ENCODE results near the gene VCP.

VCP gene

GRCh38 chr9:35110327-35110761 is 37.9 kb upstream of the VCP start:
- FAIRE-seq (no peak), DNase-seq (ENCODE audit: insufficient read length) (no peak)
- TF ChIP-seq POLR2AphosphoS5 (IDR thresholded peaks at IDR 0.05; ENCODE audit: low read depth, low read length) = no peak
- no peak for TF ChIP-seq POLR2A (IDR thresholded peaks at IDR 0.05; ENCODE audit: low read depth, low read length)
- TF ChIP-seq TAF1 (IDR thresholded peaks at IDR 0.05; ENCODE audit: borderline replicate concordance, low read depth, low read length) = no peak

GRCh38 chr9:35108946-35109575 is 36.6 kb upstream of the VCP start:
- FAIRE-seq = no peak
- no peak for TF ChIP-seq TAF1 (IDR thresholded peaks at IDR 0.05; ENCODE audit: borderline replicate concordance, low read depth, low read length)
- TF ChIP-seq POLR2A (IDR thresholded peaks at IDR 0.05; ENCODE audit: low read depth, low read length) = no peak
- no peak for TF ChIP-seq POLR2AphosphoS5 (IDR thresholded peaks at IDR 0.05; ENCODE audit: low read depth, low read length)
- DNase-seq (ENCODE audit: insufficient read length) = no peak

DNA sequence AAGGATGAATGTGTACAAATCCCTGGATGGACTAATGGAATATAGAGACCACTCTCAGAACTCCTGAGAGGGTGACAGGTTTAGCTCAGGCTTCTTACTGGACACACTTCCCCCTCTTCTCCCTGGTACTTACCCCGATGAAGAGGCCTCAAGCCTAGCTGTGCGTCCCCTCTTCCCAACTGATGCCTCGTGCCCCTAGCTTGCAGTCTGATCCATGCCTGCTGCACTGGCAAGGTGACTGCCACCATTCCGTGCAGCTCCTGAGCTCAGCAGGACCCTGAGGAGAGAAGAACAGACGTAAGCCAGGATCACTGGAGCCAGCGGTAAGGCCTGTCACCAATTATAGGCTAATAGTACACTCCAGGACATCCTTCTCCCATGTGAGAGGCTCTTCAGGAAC is 36.0 kb upstream of the VCP start:
- TF ChIP-seq POLR2A (IDR thresholded peaks at IDR 0.05; ENCODE audit: low read depth, low read length) = no peak
- TF ChIP-seq POLR2AphosphoS5 (IDR thresholded peaks at IDR 0.05; ENCODE audit: low read depth, low read length) = no peak
- no peak for TF ChIP-seq TAF1 (IDR thresholded peaks at IDR 0.05; ENCODE audit: borderline replicate concordance, low read depth, low read length)
- DNase-seq (ENCODE audit: insufficient read length) (no peak), FAIRE-seq (no peak)

DNA sequence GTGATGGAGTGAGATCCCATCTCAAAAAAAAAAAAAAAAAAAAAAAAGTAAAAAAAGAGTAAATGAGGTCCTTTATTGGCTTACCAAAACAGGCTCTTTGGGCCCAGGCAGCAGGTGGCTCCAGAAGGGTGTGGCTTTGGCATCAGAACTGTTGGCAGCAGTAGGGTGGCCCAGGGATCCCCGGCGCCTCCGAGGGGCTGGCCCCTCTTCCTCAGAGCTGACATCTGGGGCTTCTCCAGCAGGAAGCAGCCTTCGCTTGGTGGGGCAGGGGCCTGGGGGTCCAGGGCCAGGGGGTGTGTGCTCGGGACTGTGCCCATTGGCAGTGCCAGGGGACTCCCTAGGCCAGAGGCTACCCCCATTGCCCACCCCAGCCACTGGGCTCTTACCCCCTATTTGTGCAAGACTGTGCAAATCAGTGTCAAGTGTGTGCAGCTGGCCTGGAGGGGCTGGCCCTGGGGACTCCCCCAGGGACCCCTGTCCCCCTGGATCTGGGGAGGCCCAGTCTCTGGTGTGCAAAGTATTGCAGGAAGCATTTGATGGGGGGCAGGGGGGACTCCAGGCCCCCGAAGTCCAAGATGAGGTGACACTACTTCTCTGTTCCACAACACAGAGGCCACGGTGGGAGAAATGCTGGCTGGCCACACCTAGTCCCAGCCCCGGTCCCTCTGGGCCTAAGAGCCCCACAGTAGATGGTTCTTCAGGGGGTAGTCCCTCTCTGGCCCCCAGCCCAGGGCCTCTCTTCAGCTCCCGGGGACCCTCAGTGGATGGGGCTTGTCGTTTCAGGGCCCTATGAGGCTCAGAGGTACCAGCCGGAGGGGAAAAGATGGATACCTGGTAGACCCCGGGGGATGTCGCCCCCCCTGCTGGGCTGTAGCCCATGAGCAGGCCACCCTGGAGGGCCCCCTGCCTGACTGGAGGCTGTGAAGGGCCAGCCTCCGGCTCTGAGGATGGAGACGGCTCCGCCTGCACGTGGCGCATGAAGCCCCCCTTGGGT is 35.2 kb upstream of the VCP start:
- no peak for TF ChIP-seq TAF1 (IDR thresholded peaks at IDR 0.05; ENCODE audit: borderline replicate concordance, low read depth, low read length)
- TF ChIP-seq POLR2AphosphoS5 (IDR thresholded peaks at IDR 0.05; ENCODE audit: low read depth, low read length) = no peak
- no peak for TF ChIP-seq POLR2A (IDR thresholded peaks at IDR 0.05; ENCODE audit: low read depth, low read length)
- DNase-seq (ENCODE audit: insufficient read length) = no peak
- no peak for FAIRE-seq

DNA sequence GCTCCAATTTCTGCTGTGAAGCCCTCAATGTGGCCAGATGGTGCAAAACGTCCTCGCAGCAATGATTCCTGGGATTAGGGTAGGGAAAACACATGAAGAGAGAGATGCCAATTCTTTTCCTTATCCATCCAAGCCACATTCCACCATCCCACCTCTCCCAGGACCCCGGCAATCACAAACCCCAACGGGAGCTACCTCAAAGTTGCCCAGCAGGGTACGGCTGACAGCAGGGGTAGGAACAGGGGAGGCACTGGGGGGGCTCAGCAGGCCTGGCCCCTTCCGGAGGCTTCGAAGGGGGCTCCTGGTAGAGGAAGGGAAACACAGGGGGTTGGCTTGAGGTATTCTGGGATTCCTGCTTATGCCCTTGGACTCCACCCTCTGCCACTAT is 33.9 kb upstream of the VCP start:
- no peak for TF ChIP-seq POLR2AphosphoS5 (IDR thresholded peaks at IDR 0.05; ENCODE audit: low read depth, low read length)
- TF ChIP-seq TAF1 (IDR thresholded peaks at IDR 0.05; ENCODE audit: borderline replicate concordance, low read depth, low read length) = no peak
- TF ChIP-seq POLR2A (IDR thresholded peaks at IDR 0.05; ENCODE audit: low read depth, low read length) = no peak
- FAIRE-seq = no peak
- DNase-seq (ENCODE audit: insufficient read length) = no peak

DNA sequence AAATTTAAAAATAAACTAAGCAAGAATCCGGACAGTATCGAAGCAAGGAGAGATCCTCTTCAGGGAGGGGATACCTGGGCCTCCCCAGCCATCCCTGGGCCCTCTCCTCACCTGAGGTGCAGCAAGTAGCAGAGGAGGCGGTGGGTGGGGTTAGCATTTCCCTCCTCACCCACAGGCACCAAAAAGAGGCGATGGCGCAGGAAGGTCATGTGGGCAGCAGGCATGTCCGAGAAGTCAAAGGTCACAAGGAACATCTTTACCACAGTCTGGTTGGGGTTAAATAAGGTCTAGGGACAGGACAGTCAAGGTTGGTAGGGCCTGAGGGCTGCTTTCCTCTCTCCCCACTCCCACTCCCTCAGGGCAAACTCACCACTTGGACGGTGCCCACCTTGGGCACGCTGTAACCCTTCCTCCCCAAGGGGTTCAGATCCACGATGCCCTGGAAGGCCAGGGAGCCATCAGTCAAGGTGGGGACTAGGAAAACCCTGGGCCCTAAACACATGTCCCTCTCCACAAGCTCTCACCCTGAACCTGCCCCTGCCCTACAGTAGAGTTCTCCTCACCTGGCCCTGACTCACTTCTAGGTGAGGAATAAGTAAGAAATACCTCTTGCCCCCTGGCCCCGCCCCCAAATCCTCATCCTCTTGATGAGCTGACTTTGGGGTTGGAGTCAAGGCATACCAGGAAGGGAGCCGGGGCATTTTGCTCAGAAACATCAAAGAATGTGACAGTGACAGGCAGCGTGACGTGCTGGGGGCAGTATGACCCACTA is 33.3 kb upstream of the VCP start:
- TF ChIP-seq TAF1 (IDR thresholded peaks at IDR 0.05; ENCODE audit: borderline replicate concordance, low read depth, low read length) (no peak), POLR2A (IDR thresholded peaks at IDR 0.05; ENCODE audit: low read depth, low read length) (no peak), POLR2AphosphoS5 (IDR thresholded peaks at IDR 0.05; ENCODE audit: low read depth, low read length) (no peak)
- FAIRE-seq (no peak), DNase-seq (ENCODE audit: insufficient read length) (no peak)

- FAIRE-seq (no peak), DNase-seq (ENCODE audit: insufficient read length) (no peak)
Observed at GRCh38 chr9:35105126-35105525, 32.7 kb upstream of the VCP start.

GRCh38 chr9:35104586-35104985 is 32.2 kb upstream of the VCP start:
- DNase-seq (ENCODE audit: insufficient read length) = no peak
- TF ChIP-seq POLR2A (IDR thresholded peaks at IDR 0.05; ENCODE audit: low read depth, low read length) (no peak), TAF1 (IDR thresholded peaks at IDR 0.05; ENCODE audit: borderline replicate concordance, low read depth, low read length) (no peak), POLR2AphosphoS5 (IDR thresholded peaks at IDR 0.05; ENCODE audit: low read depth, low read length) (no peak)
- no peak for FAIRE-seq

More at GRCh38 chr9:35105126-35105525, 32.7 kb upstream of the VCP start:
- no peak for TF ChIP-seq POLR2AphosphoS5 (IDR thresholded peaks at IDR 0.05; ENCODE audit: low read depth, low read length)
- no peak for TF ChIP-seq TAF1 (IDR thresholded peaks at IDR 0.05; ENCODE audit: borderline replicate concordance, low read depth, low read length)
- TF ChIP-seq POLR2A (IDR thresholded peaks at IDR 0.05; ENCODE audit: low read depth, low read length) = no peak

DNA sequence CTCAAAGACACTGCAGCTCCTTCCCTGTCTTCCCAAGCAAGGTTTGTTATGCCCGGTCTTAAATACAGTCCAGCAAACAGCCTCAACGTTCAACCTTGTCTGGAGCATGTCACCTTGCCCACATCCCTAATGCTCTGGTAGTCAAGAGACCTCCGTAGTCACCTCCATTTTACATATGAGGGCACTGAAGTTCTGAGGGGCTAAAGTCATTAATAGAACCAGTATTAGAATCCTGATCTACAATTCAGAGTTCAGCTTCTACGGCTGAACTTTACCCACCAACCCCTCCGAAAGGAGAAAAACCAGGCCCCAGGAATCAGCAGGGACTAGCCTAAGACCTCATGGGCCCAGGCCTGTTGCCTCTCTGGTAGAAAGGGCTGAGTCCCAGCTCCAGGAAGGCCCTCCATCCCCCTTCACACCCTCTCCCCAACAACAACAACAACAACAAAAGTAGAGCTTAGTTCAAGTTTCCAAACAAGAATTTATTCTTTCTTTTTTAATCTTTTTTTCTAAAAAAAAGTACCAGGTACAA is 31.3 kb upstream of the VCP start:
- TF ChIP-seq POLR2A (IDR thresholded peaks at IDR 0.05; ENCODE audit: low read depth, low read length) (no peak), POLR2AphosphoS5 (IDR thresholded peaks at IDR 0.05; ENCODE audit: low read depth, low read length) (no peak), TAF1 (IDR thresholded peaks at IDR 0.05; ENCODE audit: borderline replicate concordance, low read depth, low read length) (no peak)
- no peak for FAIRE-seq
- no peak for DNase-seq (ENCODE audit: insufficient read length)

- TF ChIP-seq POLR2A (IDR thresholded peaks at IDR 0.05; ENCODE audit: low read depth, low read length) = peak; percentile 86; the same call in 1 of the 2 replicates
- TF ChIP-seq POLR2AphosphoS5 (IDR thresholded peaks at IDR 0.05; ENCODE audit: low read depth, low read length) = peak; percentile 81
- TF ChIP-seq TAF1 (IDR thresholded peaks at IDR 0.05; ENCODE audit: borderline replicate concordance, low read depth, low read length) = peak; percentile 92
- DNase-seq (ENCODE audit: insufficient read length) = peak; percentile 96
- FAIRE-seq = peak; percentile 99
Observed at GRCh38 chr9:35102769-35103659, 30.6 kb upstream of the VCP start, which contains the start of gene STOML2. TSS of gene STOML2 (minus strand) at chr9:35103131. CDS start at chr9:35103094, 37 bp downstream.
